Neural cell (in vitro differentiated cells): Measurements from ENCODE around the gene UBD. TPM values are rescaled to one million over a fixed set of nuclear protein-coding genes. Genes with fewer than 3 reads are reported as not detected.

Source experiments
- H2AFZ ChIP-seq: fragments of 200-600, 300-800 bp; sonication (generic), shearing (Covaris generic); 2 replicates; pipeline ENCODE4 v1.6.0; 2014; ENCODE audit warnings: low read depth, mild to moderate bottlenecking, antibody characterized with exemption, low read length, moderate library complexity
- H3F3A ChIP-seq: fragments of 200-600 bp; shearing (Covaris generic); 2 replicates; pipeline ENCODE4 v1.6.1; 2016; ENCODE audit warnings: mild to moderate bottlenecking, moderate library complexity, mixed read lengths, antibody characterized with exemption, low read length; ENCODE audit not compliant: insufficient read depth, poor library complexity, severe bottlenecking
- H3K27ac ChIP-seq: fragments of 200-600, 300-800 bp; sonication (generic), shearing (Covaris generic); 2 replicates; pipeline ENCODE4 v1.5.1; 2014; ENCODE audit warnings: mild to moderate bottlenecking, low read length, moderate library complexity
- H3K27me3 ChIP-seq: fragments of 300-800, 200-600 bp; sonication (generic), shearing (Covaris generic); 2 replicates; pipeline ENCODE4 v1.6.0; 2014; ENCODE audit warnings: mild to moderate bottlenecking, low read depth, low read length, moderate library complexity; ENCODE audit not compliant: insufficient read depth
- H3K36me3 ChIP-seq: fragments of 300-800, 200-600 bp; sonication (generic), shearing (Covaris generic); 2 replicates; pipeline ENCODE4 v1.5.1; 2014; ENCODE audit warnings: mild to moderate bottlenecking, antibody characterized with exemption, low read length, moderate library complexity; ENCODE audit not compliant: insufficient read depth
- H3K4me2 ChIP-seq: fragments of 300-800, 200-600 bp; sonication (generic), shearing (Covaris generic); 2 replicates; pipeline ENCODE4 v1.6.0; 2014; ENCODE audit warnings: mild to moderate bottlenecking, low read length
- H3K4me3 ChIP-seq: fragments of 300-800, 200-600 bp; sonication (generic), shearing (Covaris generic); 2 replicates; pipeline ENCODE4 v1.5.1; 2014; ENCODE audit warnings: mild to moderate bottlenecking, low read length, moderate library complexity
- H3K79me2 ChIP-seq: fragments of 200-600 bp; shearing (Covaris generic); replicated peaks from 2 replicates; pipeline ENCODE4 v1.6.0; 2014; ENCODE audit warnings: mild to moderate bottlenecking, low read length, moderate library complexity; ENCODE audit not compliant: insufficient read depth
- H3K9ac ChIP-seq: fragments of 300-800, 200-600 bp; sonication (generic), shearing (Covaris generic); 2 replicates; pipeline ENCODE4 v1.6.1; 2016; ENCODE audit warnings: mild to moderate bottlenecking, low read length, mixed read lengths
- H3K9me2 ChIP-seq: fragments of 200-600 bp; shearing (Covaris generic); 2 replicates; pipeline ENCODE4 v1.6.1; 2016; ENCODE audit warnings: mild to moderate bottlenecking, low read length, mixed read lengths; ENCODE audit not compliant: insufficient read depth
- H3K9me3 ChIP-seq: fragments of 200-600, 300-800 bp; sonication (generic), shearing (Covaris generic); 2 replicates; pipeline ENCODE4 v1.6.1; 2016; ENCODE audit warnings: mild to moderate bottlenecking, mixed run types, low read length, moderate library complexity, mixed read lengths
- H4K20me1 ChIP-seq: fragments of 200-600 bp; shearing (Covaris generic); 2 replicates; pipeline ENCODE4 v1.6.1; 2016; ENCODE audit warnings: mild to moderate bottlenecking, mixed run types; ENCODE audit not compliant: insufficient read depth
- EP300 ChIP-seq: fragments of 450-650 bp; conservative IDR thresholded peaks from 2 replicates; pipeline ENCODE4 v1.6.1; 2014; ENCODE audit warnings: antibody characterized with exemption, mild to moderate bottlenecking, moderate library complexity; ENCODE audit not compliant: poor library complexity, severe bottlenecking
- EZH2 ChIP-seq: fragments of 200-600, 300-800 bp; shearing (Covaris generic), sonication (generic); IDR thresholded peaks from 2 replicates; pipeline ENCODE4 v1.6.1; 2014; ENCODE audit warnings: antibody characterized with exemption, low read length, borderline replicate concordance, mild to moderate bottlenecking; ENCODE audit not compliant: insufficient read depth, poor library complexity, severe bottlenecking
- MXI1 ChIP-seq: fragments of 450-650 bp; conservative IDR thresholded peaks from 2 replicates; pipeline ENCODE4 v1.6.1; 2014; ENCODE audit warnings: antibody characterized with exemption, mild to moderate bottlenecking; ENCODE audit not compliant: poor library complexity, severe bottlenecking
- POLR2AphosphoS5 ChIP-seq: IDR thresholded peaks from 2 replicates; pipeline ENCODE4 v1.6.1; 2012
- RAD21 ChIP-seq: fragments of 450-650 bp; conservative IDR thresholded peaks from 2 replicates; pipeline ENCODE4 v1.6.1; 2014; ENCODE audit warnings: antibody characterized with exemption, mild to moderate bottlenecking, moderate library complexity
- SMC3 ChIP-seq: fragments of 450-650 bp; conservative IDR thresholded peaks from 2 replicates; pipeline ENCODE4 v1.6.1; 2014; ENCODE audit warnings: antibody characterized with exemption, mild to moderate bottlenecking, moderate library complexity; ENCODE audit not compliant: poor library complexity
- TAF1 ChIP-seq: IDR thresholded peaks from 2 replicates; pipeline ENCODE4 v1.6.1; 2012; ENCODE audit warnings: low read depth
- polyA plus RNA-seq: library from polyadenylated mRNA; depleted of rRNA; stranded (reverse); fragments of >200 nt; gene quantifications from 2 replicates; pipeline ENCODE4 v1.2.3, GENCODE V29; 2014
- TF ChIP-seq, protein P1 (sequence below): IDR thresholded peaks from 2 replicates; pipeline ENCODE4 v1.6.1; 2012; ENCODE audit warnings: borderline replicate concordance
- TF ChIP-seq, protein P2 (sequence below): fragments of 450-650 bp; IDR thresholded peaks from 2 replicates; pipeline ENCODE4 v1.5.1; 2014; ENCODE audit warnings: antibody characterized with exemption, mild to moderate bottlenecking, moderate library complexity; ENCODE audit not compliant: poor library complexity, severe bottlenecking

UBD gene
- polyA plus RNA-seq, 1 donor from 2014 or later = not detected

DNA sequence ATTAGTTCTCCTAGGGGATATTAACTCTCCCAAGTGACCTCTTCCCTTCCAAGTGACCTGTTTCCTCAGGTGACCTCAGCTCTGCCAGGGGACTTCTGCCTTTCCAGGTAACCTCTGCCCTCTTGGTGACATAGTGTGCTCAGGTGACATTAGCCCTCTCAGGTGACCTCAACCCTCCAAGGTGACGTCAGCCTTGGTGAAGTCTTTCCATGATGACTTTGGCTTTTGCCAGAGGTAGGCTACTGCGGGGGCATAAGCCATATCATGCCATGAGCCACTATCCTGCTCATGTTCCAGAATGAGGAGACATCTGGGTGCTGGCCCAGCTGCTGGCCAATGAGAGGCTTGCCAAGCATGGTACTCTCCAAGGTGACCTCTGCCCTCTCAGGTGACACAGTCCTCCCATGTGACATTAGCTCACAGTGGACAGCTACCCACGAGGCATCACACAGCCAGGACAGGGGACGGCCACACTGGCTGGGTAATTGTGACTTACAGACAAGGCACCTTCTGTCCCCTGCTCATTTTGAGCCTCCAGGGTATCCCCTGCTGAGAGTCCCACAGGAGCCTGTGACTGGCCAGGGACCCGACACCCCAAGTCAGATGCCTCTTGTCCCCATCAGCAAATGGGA, 31.1 kb downstream of the UBD start:
- Histone ChIP-seq H2AFZ (no peak overlapping the region), H3K9ac (no peak overlapping the region), H3K36me3 (no peaks in the 10 kb centered on the region), H3F3A (no peaks in the 10 kb centered on the region), H3K9me3 (no peaks in the 10 kb centered on the region), H4K20me1 (no peaks in the 10 kb centered on the region), H3K9me2 (no peaks in the 10 kb centered on the region), H3K4me2 (no peak overlapping the region), H3K27me3 (no peaks in the 10 kb centered on the region), H3K27ac (no peak overlapping the region), H3K4me3 (no peak overlapping the region), H3K79me2 (no peaks in the 10 kb centered on the region)
- no peak for TF ChIP-seq SMC3
- no peak for TF ChIP-seq EZH2

DNA sequence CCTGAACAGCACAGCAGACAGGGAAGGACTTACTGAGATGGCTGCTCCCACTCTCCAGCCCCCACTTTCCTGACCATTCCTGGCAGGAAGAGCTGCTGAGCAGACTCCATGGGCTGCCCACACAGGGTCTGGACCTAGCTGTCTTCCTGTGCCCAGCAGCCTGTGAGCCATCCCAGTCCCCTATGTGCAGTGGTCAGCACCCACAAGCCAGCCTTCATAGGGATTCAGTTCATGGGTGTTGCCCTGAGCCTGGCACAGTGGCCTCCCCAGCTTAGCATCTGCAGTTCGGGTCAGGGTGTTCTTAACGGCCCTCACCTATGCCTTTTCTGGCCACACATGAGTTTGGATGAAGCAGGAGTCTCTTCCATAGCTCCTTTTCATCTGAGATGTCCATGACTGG, 32.0 kb downstream of the UBD start:
- H3K79me2 ChIP-seq = no peaks in the 10 kb centered on the region
- H3K4me2 ChIP-seq = no peak overlapping the region
- H3K27ac ChIP-seq = no peak overlapping the region
- no peaks in the 10 kb centered on the region for H3K9me3 ChIP-seq
- H3K9me2 ChIP-seq = no peaks in the 10 kb centered on the region
- H3K27me3 ChIP-seq = no peaks in the 10 kb centered on the region
- no peak overlapping the region for H3K4me3 ChIP-seq
- no peaks in the 10 kb centered on the region for H4K20me1 ChIP-seq
- no peaks in the 10 kb centered on the region for H3F3A ChIP-seq
- no peaks in the 10 kb centered on the region for H3K36me3 ChIP-seq
- no peak overlapping the region for H3K9ac ChIP-seq
- no peak overlapping the region for H2AFZ ChIP-seq
- TF ChIP-seq, protein P1, sequence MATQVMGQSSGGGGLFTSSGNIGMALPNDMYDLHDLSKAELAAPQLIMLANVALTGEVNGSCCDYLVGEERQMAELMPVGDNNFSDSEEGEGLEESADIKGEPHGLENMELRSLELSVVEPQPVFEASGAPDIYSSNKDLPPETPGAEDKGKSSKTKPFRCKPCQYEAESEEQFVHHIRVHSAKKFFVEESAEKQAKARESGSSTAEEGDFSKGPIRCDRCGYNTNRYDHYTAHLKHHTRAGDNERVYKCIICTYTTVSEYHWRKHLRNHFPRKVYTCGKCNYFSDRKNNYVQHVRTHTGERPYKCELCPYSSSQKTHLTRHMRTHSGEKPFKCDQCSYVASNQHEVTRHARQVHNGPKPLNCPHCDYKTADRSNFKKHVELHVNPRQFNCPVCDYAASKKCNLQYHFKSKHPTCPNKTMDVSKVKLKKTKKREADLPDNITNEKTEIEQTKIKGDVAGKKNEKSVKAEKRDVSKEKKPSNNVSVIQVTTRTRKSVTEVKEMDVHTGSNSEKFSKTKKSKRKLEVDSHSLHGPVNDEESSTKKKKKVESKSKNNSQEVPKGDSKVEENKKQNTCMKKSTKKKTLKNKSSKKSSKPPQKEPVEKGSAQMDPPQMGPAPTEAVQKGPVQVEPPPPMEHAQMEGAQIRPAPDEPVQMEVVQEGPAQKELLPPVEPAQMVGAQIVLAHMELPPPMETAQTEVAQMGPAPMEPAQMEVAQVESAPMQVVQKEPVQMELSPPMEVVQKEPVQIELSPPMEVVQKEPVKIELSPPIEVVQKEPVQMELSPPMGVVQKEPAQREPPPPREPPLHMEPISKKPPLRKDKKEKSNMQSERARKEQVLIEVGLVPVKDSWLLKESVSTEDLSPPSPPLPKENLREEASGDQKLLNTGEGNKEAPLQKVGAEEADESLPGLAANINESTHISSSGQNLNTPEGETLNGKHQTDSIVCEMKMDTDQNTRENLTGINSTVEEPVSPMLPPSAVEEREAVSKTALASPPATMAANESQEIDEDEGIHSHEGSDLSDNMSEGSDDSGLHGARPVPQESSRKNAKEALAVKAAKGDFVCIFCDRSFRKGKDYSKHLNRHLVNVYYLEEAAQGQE = no peak
- TF ChIP-seq, protein P2, sequence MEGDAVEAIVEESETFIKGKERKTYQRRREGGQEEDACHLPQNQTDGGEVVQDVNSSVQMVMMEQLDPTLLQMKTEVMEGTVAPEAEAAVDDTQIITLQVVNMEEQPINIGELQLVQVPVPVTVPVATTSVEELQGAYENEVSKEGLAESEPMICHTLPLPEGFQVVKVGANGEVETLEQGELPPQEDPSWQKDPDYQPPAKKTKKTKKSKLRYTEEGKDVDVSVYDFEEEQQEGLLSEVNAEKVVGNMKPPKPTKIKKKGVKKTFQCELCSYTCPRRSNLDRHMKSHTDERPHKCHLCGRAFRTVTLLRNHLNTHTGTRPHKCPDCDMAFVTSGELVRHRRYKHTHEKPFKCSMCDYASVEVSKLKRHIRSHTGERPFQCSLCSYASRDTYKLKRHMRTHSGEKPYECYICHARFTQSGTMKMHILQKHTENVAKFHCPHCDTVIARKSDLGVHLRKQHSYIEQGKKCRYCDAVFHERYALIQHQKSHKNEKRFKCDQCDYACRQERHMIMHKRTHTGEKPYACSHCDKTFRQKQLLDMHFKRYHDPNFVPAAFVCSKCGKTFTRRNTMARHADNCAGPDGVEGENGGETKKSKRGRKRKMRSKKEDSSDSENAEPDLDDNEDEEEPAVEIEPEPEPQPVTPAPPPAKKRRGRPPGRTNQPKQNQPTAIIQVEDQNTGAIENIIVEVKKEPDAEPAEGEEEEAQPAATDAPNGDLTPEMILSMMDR = no peak
- TF ChIP-seq SMC3 = no peak
- no peak for TF ChIP-seq EZH2
- no peak for TF ChIP-seq RAD21
- TF ChIP-seq EP300 = no peak
- TF ChIP-seq MXI1 = no peak
- TF ChIP-seq TAF1 = no peak
- TF ChIP-seq POLR2AphosphoS5 = no peak

DNA sequence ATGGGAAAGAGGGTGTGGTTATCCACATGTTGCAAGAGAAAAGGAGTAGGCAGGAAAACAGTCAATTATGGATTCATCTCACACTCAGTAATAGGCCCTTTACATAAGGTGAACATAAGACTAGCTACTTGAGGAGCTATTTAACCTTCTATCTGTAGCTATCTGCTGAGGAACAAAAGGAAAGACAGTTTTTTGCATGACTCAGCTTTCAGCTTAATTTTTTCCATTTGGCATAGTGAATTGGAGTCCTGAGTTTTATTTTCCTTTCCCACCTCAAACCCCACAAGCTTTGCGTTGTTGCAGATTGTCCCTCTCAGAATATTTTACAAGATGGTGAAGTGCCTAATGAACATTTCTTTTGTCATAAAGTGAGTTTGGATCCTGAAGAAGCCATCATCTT, 32.4 kb downstream of the UBD start:
- Histone ChIP-seq H3K27me3 (no peaks in the 10 kb centered on the region), H3K79me2 (no peaks in the 10 kb centered on the region), H3K9me2 (no peaks in the 10 kb centered on the region), H2AFZ (no peak overlapping the region), H3K9ac (no peak overlapping the region), H4K20me1 (no peaks in the 10 kb centered on the region), H3F3A (no peaks in the 10 kb centered on the region), H3K9me3 (no peaks in the 10 kb centered on the region), H3K4me2 (no peak overlapping the region), H3K36me3 (no peaks in the 10 kb centered on the region), H3K27ac (no peak overlapping the region), H3K4me3 (no peak overlapping the region)
- TF ChIP-seq TAF1 (no peak), EP300 (no peak)
- TF ChIP-seq, protein P2 = no peak
